Middle frontal gyrus (tissue), 1 donor: ENCODE measurements around the gene SCYGR6.
"Not testable (repeated sequence)": the region's sequence is repeated elsewhere in the genome, so short reads cannot be mapped to it uniquely, and the experiment has no call there.

ENCODE experiments used
- DNase-seq: peaks from one replicate; pipeline ENCODE4 v3.0.0-alpha.2; 2015; ENCODE audit warnings: low spot score; ENCODE audit errors: extremely low spot score

The SCYGR6 gene, protein sequence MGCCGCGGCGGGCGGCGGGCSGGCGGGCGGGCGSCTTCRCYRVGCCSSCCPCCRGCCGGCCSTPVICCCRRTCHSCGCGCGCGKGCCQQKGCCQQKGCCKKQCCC

GRCh38 chr2:227724394-227725039, at the start of gene SCYGR6:
Gene SCYGR6, minus strand, starts transcription at chr2:227724757. Its CDS starts 0 bp downstream, at chr2:227724757.
- no peak for DNase-seq

DNA sequence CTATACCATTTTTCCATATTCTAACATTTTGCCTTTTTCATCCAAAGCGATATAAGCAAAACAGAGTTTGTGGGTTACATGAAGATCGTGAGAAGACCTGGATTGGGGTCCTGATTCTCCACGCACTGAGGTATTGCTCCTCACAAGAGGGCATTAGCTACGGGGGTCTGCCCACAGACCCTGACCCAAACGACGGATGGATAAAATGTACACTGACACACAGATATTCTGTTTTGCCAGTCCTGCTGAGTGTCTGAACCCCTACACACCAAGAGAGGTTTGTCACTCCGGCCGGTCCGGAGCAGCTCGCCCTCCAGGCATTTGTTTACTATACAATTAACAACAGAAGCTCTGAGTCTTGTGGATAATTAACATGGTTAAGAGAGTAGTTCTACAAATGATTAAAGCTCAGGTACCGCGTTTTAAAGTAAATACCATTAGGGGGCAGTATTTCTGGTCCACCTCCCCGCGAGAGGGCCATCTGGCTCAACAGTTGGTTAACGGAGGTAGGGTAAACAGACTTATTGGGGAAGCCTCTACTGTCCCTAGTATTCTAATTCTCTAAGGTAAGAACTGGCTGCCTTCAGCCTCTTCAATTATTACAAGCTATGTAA, 49.6 kb upstream of the SCYGR6 start:
- DNase-seq = no peak

GRCh38 chr2:227772932-227773331, 48.4 kb upstream of the SCYGR6 start:
- DNase-seq = no peak

DNA sequence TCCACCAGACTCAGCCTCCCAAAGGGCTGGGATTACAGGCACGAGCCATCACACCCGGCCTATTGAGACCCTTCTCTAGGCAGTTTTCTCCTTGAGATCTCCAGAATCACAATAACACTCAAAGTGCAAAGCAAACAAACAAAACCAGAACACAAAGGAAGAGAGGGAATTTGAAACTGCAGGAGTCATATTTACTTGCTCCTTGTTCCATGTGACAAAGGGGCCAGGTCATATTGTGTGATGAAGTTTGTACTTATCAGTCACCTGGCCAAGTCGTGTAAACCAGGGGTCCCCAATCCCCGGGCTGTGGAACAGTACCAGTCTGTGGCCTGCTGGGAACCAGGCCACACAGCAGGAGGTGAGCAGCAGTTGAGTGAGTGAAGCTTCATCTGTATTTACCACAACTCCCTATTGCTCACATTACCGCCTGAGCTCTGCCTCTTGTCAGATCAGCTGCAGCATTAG, 47.7 kb upstream of the SCYGR6 start:
- DNase-seq = no peak

GRCh38 chr2:227767830-227768229, 43.3 kb upstream of the SCYGR6 start:
- no peak for DNase-seq

DNA sequence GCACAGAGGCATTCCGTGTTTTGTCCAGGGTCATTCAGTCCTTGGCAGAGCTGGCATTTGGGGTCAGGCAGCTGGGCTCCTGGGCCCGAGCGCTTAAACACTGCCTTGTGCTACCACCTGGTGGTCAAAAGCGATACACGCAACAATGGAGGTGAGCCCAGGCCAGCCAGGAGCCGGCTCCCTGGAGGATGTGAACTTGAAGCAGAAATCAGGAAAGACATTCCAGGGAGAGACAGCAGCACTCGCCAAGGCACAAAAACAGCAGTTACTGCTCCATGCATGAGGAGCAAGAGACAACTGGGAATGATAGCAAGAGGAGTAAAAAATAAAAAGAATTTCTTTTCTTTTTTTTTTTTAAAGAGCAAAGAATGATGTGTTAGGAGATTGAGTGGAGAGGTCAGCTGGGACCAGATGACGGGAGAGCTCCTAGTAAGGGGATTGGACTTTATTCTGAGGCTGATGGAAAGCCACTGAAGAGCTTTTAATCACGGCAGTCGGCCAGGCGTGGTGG, 41.9 kb upstream of the SCYGR6 start:
- DNase-seq = peak; percentile 42

DNA sequence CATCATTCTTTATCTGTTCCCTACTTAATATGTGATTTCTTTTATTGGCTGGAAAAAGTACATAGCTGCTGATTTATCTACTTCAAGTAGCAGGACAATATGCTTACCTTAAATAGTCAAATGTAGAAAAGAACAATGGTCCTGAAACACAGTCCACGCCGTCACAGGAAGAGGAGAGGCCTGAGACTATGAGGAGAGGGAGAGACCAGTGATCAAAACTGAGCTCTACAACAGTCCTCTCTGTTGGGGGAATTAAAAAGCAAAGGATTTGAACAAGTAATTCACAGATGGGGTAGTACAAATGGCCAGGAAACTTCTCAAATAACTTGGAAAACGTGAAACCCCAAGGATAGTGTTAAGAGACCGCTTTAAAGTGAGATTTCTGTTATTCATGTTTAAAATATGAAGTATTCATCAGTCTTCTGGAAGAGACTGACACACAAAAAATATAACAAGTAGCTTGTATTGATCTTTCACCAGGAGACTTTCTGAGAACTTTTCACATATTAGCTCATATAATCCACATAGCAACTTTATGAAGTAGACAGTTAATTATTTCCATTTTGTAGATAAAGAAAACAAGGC, 41.3 kb upstream of the SCYGR6 start:
- DNase-seq = no peak

- DNase-seq = no peak
Measured at GRCh38 chr2:227761740-227762476, 37.4 kb upstream of the SCYGR6 start.

DNA sequence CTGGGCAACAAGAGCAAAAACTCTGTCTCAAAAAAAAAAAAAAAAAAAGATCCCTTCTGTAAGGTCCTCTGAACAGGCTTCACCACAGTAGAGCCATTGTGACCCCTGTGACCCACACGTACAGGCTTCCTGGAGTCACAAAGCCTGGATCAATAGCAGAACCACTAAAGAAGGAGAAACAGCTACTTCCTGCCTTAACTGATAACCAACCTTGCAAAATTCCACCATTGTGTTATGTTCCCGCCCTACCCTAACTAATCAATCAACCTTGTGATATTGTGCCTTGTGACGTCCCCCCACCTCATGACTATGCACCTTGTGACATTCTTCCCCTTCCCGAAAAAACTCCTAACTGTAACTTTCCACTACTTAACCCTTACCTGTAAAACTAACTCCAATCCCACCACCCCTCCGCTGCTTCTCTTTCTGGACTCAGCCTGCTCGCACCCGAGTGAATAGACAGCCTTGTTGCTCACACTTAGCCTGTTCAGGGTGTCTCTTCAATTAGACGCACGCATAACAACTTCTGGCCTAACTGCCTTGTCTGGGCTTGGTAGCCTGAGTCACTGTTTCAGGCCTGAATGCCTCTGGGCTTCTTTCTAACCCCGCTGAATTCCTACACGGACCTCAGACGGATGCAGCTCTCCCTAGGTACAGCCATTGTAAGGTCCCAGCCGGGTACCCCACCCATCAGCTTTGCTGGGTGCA, 35.0 kb upstream of the SCYGR6 start:
- no peak for DNase-seq

DNA sequence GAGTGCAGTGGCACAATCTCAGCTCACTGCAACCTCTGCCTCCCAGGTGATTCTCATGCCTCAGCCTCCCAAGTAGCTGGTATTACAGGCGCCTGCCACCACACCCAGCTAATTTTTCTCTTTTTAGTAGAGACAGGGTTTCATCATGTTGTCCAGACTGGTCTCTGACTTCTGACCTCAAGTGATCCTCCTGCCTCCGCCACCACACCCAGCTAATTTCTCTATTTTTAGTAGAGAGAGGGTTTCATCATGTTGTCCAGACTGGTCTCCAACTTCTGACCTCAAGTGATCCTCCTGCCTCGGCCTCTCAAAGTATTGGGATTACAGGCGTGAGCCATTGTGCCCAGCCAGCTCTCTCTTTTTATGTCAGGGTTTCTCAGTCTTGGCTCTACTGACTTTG, 31.7 kb upstream of the SCYGR6 start:
- not testable (repeated sequence) for DNase-seq

DNA sequence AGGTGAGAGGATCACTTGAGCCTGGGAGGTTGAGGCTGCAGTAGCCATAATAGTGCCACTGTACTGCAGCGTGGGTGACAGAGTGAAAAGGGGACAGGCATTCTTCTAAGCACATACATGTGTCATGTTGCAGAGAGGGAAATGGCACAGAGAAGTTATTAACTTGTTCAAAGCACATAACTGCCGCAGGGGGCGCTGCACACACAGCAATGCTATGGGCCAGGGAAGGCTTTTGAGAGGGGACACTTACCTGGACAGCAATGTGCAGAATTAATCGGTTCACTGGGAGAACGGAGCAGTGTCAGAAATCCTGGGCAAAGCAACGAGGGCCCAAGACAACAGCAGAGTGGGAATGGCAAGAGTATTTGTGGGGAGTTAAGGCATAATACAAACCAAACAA, 23.5 kb upstream of the SCYGR6 start:
- DNase-seq = no peak

DNA sequence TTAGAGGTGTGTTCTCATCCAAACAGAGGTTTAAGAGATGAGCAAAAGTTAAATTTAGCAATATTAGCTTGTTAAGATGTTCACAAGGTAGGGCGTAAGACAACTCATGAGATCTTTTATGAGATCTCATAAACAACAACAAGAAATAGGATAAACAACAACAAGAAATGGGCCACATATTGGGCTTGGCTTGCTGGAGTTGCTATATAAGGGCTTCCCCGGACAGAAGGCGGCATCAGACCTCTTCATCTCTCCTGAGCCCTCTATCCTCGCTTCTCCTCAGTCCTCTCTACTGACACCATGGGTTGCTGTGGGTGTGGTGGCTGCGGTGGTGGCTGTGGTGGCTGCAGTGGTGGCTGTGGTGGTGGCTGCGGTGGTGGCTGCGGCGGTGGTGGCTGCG, 21.0 kb upstream of the SCYGR6 start, which contains the start of gene SCYGR8:
Gene SCYGR8, plus strand, starts transcription at position 301 of the 400 bp plus-strand sequence. Its CDS starts 0 bp downstream, at position 301.
- DNase-seq = no peak

GRCh38 chr2:227740705-227741104, 16.1 kb upstream of the SCYGR6 start:
- not testable (repeated sequence) for DNase-seq

GRCh38 chr2:227739351-227739750, 14.8 kb upstream of the SCYGR6 start:
- no peak for DNase-seq

GRCh38 chr2:227728035-227728434, 3.5 kb upstream of the SCYGR6 start, which contains the start of gene SCYGR7:
Gene SCYGR7, plus strand, starts transcription at chr2:227728335. Its CDS starts 0 bp downstream, at chr2:227728335.
- DNase-seq = no peak

- DNase-seq = not testable (repeated sequence)
Measured at GRCh38 chr2:227722821-227723220, 1.7 kb downstream of the SCYGR6 start.

DNA sequence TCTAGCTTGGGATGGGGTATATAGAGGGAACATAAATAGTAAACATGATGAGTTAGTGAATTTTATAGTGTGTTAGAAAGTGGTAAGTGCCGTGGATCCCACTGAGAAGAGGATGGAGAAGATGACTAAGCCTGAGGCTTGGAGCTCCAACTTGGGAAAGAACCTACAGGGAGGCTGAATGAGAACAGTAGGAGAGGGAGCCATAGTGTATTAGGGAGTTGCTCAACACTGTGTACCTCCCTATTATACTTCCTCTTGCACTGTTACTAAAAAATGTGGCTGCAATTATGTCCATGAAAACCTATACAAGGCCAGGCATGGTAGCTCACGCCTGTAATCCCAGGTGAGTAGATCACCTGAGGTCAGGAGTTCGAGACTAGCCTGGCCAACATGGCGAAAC, 3.9 kb downstream of the SCYGR6 start:
- DNase-seq = no peak

- DNase-seq = no peak
Measured at GRCh38 chr2:227719641-227720040, 4.9 kb downstream of the SCYGR6 start.

DNA sequence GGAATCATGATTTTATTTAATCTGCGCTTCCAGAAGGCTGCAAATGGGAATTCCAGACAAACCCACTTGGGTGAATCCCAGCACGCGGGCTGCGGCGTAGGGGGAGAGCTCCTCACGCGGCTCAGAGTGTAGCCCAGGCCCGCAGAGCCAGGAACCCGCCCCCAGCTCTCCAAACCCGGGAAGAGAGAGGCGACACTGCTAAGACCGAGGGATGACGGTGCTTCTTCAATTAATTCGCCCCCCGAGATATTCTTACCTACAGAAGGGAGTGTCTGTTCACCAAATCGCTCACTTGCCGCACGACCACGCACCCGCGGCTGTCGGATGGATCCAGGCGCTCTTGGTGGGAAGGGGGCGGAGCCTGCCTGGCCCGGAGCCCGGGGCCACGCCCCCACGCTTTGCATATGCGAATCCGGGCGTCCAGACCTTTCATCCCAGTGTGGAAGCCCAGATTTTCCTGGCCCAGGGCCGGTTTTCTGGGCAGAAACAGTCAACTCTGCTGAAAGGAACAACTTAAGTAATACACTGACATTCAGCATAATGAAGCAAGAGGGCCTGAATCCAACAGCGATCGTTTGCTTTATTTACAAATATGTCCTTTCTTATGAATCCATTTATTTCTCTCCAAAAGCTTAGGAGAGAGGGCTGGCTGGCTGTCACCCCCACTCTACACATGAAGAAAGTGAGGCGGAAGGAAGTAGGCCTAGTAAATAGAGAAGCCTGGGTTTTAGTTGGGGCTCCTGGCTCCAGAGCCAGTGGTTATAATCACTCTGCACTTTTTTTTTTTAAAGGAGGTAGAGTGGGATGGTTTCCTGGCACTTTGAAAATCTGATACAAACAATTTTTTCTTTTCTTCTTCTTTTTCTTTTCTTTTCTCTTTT, 6.6 kb downstream of the SCYGR6 start, which contains the start of gene SLC19A3:
Gene SLC19A3, minus strand, starts transcription at position 342 of the 881 bp plus-strand sequence. CDS start 15,710 bp downstream, outside the sequence.
- peak; percentile 28 for DNase-seq
